ENCODE measurements around the gene OR4E1.

GRCh38 chr14:21656980-21657379 is 16.6 kb downstream of the OR4E1 start:
- TF ChIP-seq GATA2 (IDR thresholded peaks at IDR 0.05; ENCODE audit: low read depth, low read length) = no peak
- TF ChIP-seq GATA3 (IDR thresholded peaks at IDR 0.05; ENCODE audit: low read depth, low read length) = no peak
